CD4-positive, alpha-beta T cell treated with Interleukin-6 for 4 hours (primary cell): ENCODE measurements around the gene PDE10A.

ENCODE experiments used
- DNase-seq: peaks from one replicate; pipeline ENCODE4 v3.0.0-alpha.2; 2020; ENCODE audit warnings: mixed read lengths

The PDE10A gene

DNA sequence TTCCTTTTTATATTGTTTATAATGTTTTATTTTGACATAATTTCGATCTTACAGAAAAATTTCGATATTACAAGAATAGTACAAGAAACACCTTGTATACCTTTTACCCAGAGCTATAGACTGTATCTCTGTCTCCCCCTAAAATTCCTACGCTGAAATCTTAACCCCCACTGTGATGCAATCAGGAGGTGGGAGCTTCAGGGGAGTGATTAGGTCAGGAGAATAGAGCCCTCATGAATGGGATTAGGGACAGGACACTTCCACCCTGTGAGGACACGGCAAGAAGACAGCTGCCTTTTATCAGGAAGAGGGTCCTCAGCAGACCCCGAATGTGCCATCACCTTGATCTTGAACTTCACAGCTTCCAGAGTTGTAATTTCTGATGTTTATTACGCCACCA lies 204.9 kb downstream of the PDE10A start:
- DNase-seq: no peak

GRCh38 chr6:165456286-165456685 lies 206.8 kb downstream of the PDE10A start:
- DNase-seq: no peak

DNA sequence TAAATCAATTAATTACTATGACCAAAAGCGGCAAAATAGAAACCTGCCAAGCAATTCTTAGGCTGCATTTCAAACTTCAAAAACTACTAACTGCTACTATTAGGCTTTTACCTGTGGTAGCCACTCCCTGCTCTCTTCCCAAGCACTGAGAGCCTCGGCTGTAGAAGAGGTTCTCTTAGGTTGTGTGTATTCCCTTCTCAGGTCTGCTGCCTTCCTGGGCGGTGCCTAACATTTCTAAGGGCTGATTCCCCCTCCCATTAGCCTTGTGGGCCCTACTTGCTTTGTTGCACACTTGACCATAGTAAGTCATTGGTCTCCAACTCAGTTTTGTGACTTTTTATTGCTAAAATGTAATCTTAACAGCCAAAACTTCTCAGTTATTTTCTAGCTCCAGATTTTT lies 207.6 kb downstream of the PDE10A start:
- no peak for DNase-seq

DNA sequence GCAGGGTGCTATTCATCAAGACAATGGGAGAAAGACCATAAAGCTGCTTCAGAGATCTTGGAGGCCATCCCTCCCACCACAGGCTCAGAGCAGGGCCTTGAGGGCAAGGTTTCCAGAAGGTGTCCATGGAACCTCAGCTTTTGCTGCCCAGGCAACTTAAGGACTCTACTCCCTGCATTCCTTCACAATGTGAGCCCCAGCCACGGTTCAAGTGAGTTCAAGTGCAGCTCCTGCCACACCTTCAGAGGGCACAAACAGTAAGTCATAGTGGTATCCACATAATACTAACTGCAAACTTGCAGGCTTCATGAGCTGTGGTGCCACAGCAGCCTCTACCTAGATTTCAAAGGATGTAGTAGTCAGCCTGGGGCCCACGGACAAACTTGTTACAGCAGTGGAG lies 209.6 kb downstream of the PDE10A start:
- DNase-seq: no peak

DNA sequence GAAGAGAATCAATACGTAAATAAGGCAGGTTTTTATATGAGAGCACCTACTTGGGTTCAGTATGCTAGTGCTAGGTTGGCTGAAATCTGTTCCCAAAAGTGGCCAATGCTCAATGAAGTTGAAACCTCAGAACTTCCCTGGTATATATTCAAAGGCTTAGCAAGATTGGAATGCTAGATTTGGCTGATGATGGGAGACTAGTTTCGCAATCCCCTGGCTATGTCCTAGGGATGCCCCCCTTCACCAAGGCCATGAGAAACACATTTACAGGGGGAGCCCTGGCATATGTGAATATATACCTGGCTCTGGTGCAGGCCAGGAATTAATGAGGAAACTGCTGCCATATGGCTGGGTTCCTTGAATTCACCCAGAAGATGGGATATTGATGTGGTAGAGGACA lies 211.2 kb downstream of the PDE10A start:
- no peak for DNase-seq

- DNase-seq: no peak
Observed at GRCh38 chr6:165448210-165448609, 214.8 kb downstream of the PDE10A start.

GRCh38 chr6:165447141-165447540 lies 215.9 kb downstream of the PDE10A start:
- no peak for DNase-seq

DNA sequence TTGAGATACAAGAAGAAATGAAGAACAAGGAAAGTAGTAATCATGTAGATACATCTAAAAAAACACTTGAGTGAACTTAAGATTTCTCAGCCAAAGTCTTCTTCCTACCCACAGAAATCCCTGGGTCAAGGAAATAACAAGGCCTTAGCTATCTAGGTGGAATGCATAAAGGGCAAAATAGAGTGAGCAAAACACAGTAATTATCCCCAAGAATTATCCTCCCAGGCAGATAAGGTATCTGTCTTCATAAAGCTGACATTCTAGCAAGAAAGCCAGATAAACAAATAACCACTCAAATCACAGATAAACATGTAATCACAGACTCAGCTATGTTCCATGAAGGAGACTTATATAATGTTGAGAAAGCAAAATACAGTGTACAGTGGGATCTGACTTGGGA lies 216.7 kb downstream of the PDE10A start:
- no peak for DNase-seq

GRCh38 chr6:165443462-165443861 lies 219.6 kb downstream of the PDE10A start:
- no peak for DNase-seq

DNA sequence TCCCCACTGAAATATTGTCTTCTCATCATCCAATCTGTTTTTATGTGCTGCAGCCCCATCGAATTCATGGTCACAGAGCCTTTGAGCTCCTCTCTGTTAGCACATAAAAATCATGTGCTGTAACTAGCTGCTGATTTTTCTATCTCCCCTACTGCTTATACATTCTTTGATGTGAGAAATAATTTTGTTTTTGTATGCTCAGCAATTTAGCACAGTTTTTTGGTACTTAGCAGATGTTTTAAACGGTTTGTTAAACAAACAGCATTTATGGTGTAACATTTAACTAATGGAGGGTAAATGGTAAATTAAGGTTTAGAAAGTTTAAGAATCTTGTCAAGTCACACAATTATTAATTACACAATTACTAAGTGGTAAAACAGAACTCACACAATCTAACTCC lies 221.9 kb downstream of the PDE10A start:
- DNase-seq: no peak

GRCh38 chr6:165439928-165440554 lies 223.0 kb downstream of the PDE10A start:
- DNase-seq: no peak

- no peak for DNase-seq
Observed at GRCh38 chr6:165426892-165427291, 236.1 kb downstream of the PDE10A start.

DNA sequence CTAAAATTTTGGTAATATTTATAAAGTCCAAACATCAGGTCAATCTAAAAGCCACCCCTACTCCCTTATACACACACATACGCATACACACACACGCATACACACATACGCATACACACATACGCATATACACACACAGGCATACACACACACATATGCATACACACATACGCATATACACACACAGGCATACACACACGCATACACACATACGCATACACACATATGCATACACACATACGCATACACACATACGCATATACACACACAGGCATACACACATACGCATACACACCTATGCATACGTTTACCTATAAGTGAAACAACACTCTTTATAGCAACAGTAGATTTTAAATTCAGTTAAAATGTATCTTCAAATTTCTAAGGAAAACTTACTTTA lies 240.8 kb downstream of the PDE10A start:
- DNase-seq: no peak

- no peak for DNase-seq
Observed at GRCh38 chr6:165417278-165417865, 245.7 kb downstream of the PDE10A start.

DNA sequence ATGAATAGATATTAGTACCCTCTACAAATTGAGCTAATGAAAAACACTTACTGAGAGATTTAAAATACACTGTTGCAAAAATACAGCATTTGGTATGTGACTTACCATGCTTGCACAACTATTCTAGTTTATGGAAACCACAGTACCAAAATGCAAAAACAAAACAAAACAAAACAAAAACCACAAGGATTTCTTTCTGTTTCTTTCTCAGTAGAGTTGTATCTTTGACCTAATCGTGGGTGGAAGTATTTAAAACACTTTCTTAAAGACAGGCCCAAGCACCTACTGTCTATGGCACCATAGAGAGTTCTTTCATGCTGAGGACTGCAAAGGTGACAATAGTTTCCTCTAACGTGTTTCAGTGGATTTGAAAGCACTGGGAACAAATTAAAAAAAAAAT lies 258.3 kb downstream of the PDE10A start:
- DNase-seq: no peak

- DNase-seq: no peak
Observed at GRCh38 chr6:165404296-165404695, 258.7 kb downstream of the PDE10A start.

- DNase-seq: no peak
Observed at GRCh38 chr6:165403006-165403595, 259.9 kb downstream of the PDE10A start.

- DNase-seq: no peak
Observed at GRCh38 chr6:165401092-165401491, 261.9 kb downstream of the PDE10A start.

- no peak for DNase-seq
Observed at GRCh38 chr6:165390475-165390874, 272.6 kb downstream of the PDE10A start.

GRCh38 chr6:165389534-165389933 lies 273.5 kb downstream of the PDE10A start:
- no peak for DNase-seq

DNA sequence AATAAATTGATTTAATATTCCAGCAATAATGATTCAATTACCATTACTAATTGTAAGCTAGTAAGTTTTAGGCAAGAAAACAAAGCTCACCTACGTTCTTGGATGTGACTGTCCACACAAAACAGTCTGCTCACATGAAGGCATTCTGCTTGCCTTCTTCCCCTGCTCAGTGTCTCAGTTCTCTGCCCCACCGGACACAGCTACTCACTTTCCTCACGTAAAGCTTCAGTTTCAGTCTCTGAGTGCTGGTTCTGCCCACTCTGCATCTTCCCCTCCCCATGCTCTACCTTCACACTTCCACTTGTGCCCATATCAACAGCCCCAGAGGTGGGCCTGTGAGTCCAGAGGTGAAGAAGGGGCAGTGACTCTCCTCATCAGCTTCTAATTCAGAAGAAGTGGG lies 279.7 kb downstream of the PDE10A start:
- no peak for DNase-seq

DNA sequence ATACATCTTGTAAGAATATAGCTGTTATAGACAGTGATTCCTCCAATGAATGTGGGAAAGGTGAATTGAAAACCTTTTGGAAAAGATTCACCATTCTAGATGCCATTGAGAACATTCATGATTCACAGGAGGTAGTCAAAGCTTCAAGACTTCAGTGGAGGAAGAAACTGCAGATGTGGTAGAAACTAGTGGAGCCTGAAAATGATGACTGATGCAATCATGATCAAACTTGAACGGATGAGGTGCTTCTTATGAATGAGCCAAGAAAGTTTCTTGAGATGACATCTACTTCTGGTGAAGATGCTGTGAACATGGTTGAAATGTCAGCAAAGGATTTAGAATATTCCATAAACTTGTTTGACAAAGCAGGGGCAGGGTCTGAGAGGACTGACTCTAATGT lies 286.9 kb downstream of the PDE10A start:
- no peak for DNase-seq

GRCh38 chr6:165365371-165365770 lies 297.7 kb downstream of the PDE10A start:
- no peak for DNase-seq

DNA sequence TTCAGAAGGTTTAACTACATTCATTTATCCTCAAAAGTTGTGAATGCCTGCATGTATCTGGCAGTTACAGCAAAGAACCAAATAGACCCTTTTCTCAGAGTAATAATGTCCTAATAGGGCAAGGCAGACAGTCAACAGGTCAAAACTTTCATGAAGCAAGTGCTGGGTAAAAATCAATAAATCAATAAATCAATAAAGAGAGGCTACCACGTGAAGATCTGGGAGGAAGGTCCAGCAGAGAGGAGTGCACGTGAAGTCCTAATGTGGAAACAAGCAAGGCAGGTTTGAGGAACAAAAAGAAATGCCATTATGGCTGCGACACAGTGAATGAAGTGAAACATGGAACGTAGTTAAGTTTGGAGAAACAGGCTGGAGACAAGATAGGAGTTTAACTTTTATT lies 317.3 kb downstream of the PDE10A start:
- DNase-seq: no peak

GRCh38 chr6:165340532-165340931 lies 322.5 kb downstream of the PDE10A start:
- DNase-seq: no peak
